ENCODE measurements around the gene TRIM77.
"Not testable (repeated sequence)": the region's sequence is repeated elsewhere in the genome, so short reads cannot be mapped to it uniquely, and the experiment has no call there.

Gene TRIM77, protein sequence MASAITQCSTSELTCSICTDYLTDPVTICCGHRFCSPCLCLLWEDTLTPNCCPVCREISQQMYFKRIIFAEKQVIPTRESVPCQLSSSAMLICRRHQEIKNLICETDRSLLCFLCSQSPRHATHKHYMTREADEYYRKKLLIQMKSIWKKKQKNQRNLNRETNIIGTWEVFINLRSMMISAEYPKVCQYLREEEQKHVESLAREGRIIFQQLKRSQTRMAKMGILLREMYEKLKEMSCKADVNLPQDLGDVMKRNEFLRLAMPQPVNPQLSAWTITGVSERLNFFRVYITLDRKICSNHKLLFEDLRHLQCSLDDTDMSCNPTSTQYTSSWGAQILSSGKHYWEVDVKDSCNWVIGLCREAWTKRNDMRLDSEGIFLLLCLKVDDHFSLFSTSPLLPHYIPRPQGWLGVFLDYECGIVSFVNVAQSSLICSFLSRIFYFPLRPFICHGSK

DNA sequence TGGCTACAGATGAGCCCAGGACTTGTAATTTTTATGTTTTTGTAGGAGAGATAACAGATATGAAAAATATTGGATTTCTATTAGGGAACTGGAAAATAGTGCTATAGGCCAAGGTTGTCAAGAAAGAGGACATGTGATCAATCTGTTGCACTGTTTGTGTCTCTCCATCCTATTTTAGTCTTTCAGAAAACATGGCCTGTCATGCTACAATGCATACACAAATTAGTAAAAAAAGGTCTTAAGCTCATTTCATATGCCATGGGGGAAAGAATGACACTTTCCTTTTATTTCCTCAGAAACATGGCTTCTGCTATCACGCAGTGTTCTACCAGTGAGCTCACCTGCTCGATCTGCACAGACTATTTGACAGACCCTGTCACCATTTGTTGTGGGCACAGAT is at the start of gene TRIM77:
TSS of gene TRIM77 (plus strand) at position 301 of the 400 bp plus-strand sequence. CDS start at position 301, 0 bp downstream.
- not testable (repeated sequence) for H3K36me3 ChIP-seq (ENCODE audit: insufficient read depth, low read length); H3K27me3 ChIP-seq (ENCODE audit: insufficient read depth, low read length); H3K27ac ChIP-seq (ENCODE audit: low read depth, low read length); H3K4me1 ChIP-seq (ENCODE audit: control insufficient read depth, insufficient read depth, low read length, unreplicated experiment); H2AFZ ChIP-seq (ENCODE audit: low read length, unreplicated experiment); H3K79me2 ChIP-seq (ENCODE audit: control insufficient read depth, insufficient read depth, low read length, unreplicated experiment); H3K4me3 ChIP-seq (ENCODE audit: low read depth, low read length)

DNA sequence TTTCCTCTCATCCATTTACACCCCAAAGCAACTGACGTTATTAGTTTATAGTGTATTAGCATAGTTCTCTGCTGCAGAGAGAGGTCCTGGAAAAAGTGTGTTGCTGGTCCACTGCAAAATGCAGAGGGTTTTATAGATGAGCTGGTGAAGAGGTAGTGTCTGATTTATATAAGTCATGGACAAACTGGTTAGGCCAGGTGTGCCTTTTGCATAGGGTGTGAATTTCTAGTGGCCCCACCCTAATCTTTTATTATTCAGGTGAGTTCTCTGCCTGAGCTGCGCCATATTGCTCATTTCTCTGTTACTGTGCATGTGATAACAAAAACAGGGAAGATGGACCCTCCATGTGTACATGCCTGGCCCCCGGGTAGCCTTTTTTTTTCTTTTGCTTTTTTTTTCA is 43.1 kb upstream of the TRIM77 start:
- Histone ChIP-seq H3K79me2 (ENCODE audit: control insufficient read depth, insufficient read depth, low read length, unreplicated experiment) (no peaks in the 10 kb centered on the region), H3K27me3 (ENCODE audit: insufficient read depth, low read length) (no peaks in the 10 kb centered on the region; the same call in 1 of the 2 replicates), H3K4me1 (ENCODE audit: control insufficient read depth, insufficient read depth, low read length, unreplicated experiment) (no peaks in the 10 kb centered on the region), H2AFZ (ENCODE audit: low read length, unreplicated experiment) (no peak overlapping the region), H3K27ac (ENCODE audit: low read depth, low read length) (no peak overlapping the region), H3K36me3 (ENCODE audit: insufficient read depth, low read length) (no peaks in the 10 kb centered on the region), H3K4me3 (ENCODE audit: low read depth, low read length) (no peak overlapping the region)

DNA sequence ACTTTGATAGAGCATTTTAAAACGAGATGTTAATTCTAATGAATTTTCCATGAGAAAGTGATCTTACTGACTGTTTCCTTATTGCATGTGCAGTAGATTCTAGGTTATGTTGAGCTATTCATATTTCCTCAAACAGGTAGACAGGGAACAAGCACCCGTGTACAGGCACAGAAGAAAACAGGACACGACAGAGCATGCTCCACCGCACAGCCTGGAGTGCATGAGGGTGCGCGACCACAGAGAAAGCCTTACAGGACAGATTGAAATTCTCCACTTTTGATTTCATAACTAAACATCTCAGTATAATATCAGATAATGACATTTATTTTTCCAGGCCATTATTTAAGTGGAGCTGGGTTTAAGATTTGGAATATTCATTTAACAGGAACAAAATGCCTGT is 41.9 kb upstream of the TRIM77 start:
- H2AFZ ChIP-seq (ENCODE audit: low read length, unreplicated experiment); H3K79me2 ChIP-seq (ENCODE audit: control insufficient read depth, insufficient read depth, low read length, unreplicated experiment); H3K36me3 ChIP-seq (ENCODE audit: insufficient read depth, low read length); H3K27ac ChIP-seq (ENCODE audit: low read depth, low read length); H3K4me3 ChIP-seq (ENCODE audit: low read depth, low read length); H3K27me3 ChIP-seq (ENCODE audit: insufficient read depth, low read length); H3K4me1 ChIP-seq (ENCODE audit: control insufficient read depth, insufficient read depth, low read length, unreplicated experiment): not testable (repeated sequence)

DNA sequence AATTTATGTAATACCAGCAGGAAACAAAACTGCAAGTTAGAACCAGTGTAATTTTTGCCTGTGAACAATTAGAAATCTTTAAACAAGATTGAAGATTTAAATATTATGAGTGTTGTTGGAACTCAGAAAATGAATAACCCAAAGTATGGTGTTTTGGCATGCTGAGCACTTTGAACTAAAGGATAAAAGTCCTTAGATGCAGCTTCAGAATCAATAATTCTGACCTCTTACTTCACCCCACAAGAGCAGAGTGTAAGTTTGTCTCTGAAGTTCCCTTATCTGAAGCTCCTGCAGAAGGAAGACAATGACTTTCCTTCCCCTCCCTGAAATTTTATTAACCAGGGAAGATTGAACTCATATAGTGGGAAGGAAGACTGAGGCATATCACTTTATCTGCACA is 40.5 kb upstream of the TRIM77 start:
- H3K4me1 ChIP-seq (ENCODE audit: control insufficient read depth, insufficient read depth, low read length, unreplicated experiment); H3K4me3 ChIP-seq (ENCODE audit: low read depth, low read length); H3K36me3 ChIP-seq (ENCODE audit: insufficient read depth, low read length); H3K79me2 ChIP-seq (ENCODE audit: control insufficient read depth, insufficient read depth, low read length, unreplicated experiment); H3K27me3 ChIP-seq (ENCODE audit: insufficient read depth, low read length); H2AFZ ChIP-seq (ENCODE audit: low read length, unreplicated experiment); H3K27ac ChIP-seq (ENCODE audit: low read depth, low read length): not testable (repeated sequence)

DNA sequence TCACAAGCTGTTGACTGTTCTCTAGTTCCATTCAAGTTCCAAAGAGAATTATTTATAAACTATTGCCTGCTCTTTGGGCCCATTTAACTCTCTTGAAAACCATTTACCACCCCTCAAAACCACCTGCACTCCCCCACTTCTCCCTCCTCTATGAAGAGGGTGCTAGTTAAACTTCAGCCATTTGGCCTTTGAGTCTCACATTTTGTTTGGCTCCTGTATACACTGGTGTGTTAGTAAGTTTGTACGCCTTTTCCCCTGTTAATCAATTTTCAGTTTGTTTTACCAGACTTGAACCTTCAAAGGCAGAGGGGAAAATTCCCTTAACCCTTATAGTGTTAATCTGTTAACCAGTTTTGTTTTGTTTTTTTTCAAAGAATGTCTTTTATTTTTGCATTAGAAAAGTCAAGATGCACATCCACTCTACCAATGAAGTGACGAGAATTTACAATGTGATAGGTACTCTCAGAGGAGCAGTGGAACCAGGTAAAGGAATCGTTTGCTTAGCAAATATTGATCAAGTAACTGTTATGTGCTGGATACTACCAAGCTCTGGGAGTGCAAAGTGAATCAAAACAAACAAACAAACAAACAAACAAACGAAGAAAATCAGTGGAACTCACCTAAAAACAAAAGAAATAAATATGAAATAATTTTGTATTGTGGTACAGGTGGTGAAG is 40.0 kb upstream of the TRIM77 start:
- not testable (repeated sequence) for H3K36me3 ChIP-seq (ENCODE audit: insufficient read depth, low read length); H2AFZ ChIP-seq (ENCODE audit: low read length, unreplicated experiment); H3K79me2 ChIP-seq (ENCODE audit: control insufficient read depth, insufficient read depth, low read length, unreplicated experiment); H3K4me1 ChIP-seq (ENCODE audit: control insufficient read depth, insufficient read depth, low read length, unreplicated experiment); H3K4me3 ChIP-seq (ENCODE audit: low read depth, low read length); H3K27me3 ChIP-seq (ENCODE audit: insufficient read depth, low read length); H3K27ac ChIP-seq (ENCODE audit: low read depth, low read length)

DNA sequence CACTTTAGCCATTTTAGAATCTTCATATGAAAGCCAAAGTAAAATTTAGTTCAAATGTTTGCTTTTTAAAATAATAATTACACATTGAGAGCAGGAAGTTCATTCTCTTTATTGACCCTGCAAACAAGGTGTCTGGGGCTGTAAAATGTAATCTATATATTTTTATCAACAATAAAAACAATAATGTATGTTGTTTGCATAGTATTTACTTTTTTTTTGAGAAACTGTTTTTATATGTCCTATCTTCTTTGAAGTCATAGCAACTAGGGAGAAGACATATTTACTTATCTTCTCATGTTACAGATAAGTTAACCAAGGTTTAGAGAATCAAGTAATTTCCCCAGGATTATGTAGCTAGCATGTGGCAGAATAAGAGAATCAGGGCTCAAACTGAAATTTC is 37.6 kb upstream of the TRIM77 start:
- H3K27ac ChIP-seq (ENCODE audit: low read depth, low read length); H3K4me1 ChIP-seq (ENCODE audit: control insufficient read depth, insufficient read depth, low read length, unreplicated experiment); H3K4me3 ChIP-seq (ENCODE audit: low read depth, low read length); H3K27me3 ChIP-seq (ENCODE audit: insufficient read depth, low read length); H3K36me3 ChIP-seq (ENCODE audit: insufficient read depth, low read length); H2AFZ ChIP-seq (ENCODE audit: low read length, unreplicated experiment); H3K79me2 ChIP-seq (ENCODE audit: control insufficient read depth, insufficient read depth, low read length, unreplicated experiment): not testable (repeated sequence)

DNA sequence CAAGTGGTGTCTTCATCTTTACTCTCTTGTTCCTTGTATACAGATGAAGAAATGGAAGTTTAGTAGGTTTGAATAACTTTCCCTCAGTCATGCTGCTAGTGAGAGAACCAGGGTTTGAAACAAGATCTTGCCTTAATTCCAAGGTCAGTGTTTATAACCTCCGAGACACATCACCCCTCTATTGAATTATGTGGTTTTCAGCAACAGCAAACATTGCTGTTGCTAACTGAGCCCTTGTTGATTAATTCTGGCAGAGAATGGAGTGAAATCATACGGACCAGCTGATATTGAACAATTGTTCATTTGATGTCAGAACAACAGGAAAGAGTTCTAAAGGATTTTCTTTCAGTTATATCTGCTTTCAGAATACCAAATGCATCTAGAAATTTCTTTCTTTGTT is 36.7 kb upstream of the TRIM77 start:
- H3K36me3 ChIP-seq (ENCODE audit: insufficient read depth, low read length); H3K79me2 ChIP-seq (ENCODE audit: control insufficient read depth, insufficient read depth, low read length, unreplicated experiment); H3K27me3 ChIP-seq (ENCODE audit: insufficient read depth, low read length); H3K4me3 ChIP-seq (ENCODE audit: low read depth, low read length); H3K4me1 ChIP-seq (ENCODE audit: control insufficient read depth, insufficient read depth, low read length, unreplicated experiment); H2AFZ ChIP-seq (ENCODE audit: low read length, unreplicated experiment); H3K27ac ChIP-seq (ENCODE audit: low read depth, low read length): not testable (repeated sequence)

DNA sequence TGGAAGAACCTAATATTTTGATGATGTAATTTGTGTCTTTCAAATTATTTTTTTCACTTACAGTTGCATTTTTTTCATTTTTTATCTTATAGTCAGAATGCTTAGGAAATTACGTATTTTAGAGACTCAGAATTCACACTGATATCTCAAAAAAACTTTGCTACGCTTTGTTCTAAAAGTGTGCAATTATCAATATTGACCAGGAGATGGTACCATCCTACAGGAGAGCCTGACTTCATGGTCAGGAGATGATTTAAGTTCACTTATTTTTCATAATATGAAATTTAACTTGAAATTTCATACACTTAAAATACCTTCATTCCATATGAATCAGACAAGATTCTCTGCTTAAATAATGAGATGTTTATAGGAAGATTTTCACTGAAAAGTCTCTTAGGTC is 34.7 kb upstream of the TRIM77 start:
- not testable (repeated sequence) for H3K4me1 ChIP-seq (ENCODE audit: control insufficient read depth, insufficient read depth, low read length, unreplicated experiment)

DNA sequence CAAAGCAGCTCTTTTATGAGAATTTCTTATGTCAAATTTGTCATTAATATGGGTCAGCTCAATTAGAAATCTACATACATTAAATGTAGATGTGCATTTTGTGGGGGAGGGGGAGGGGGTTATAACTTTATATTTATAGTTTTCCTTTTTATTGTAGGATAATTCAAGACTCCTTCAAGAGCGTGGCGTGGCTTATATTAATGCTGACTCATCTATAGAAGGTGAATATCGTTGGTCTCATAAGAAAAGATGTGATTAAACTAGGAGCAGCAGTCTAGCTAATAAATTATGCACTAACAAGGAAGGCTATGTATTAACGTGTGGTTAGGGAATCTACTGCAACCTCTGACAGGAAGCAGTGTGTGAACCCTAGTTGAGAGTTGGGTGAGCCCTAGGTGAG is 34.2 kb upstream of the TRIM77 start:
- not testable (repeated sequence) for H2AFZ ChIP-seq (ENCODE audit: low read length, unreplicated experiment); H3K36me3 ChIP-seq (ENCODE audit: insufficient read depth, low read length); H3K27me3 ChIP-seq (ENCODE audit: insufficient read depth, low read length); H3K27ac ChIP-seq (ENCODE audit: low read depth, low read length); H3K4me3 ChIP-seq (ENCODE audit: low read depth, low read length); H3K79me2 ChIP-seq (ENCODE audit: control insufficient read depth, insufficient read depth, low read length, unreplicated experiment); H3K4me1 ChIP-seq (ENCODE audit: control insufficient read depth, insufficient read depth, low read length, unreplicated experiment)

More for the DNA sequence above, 34.7 kb upstream of the TRIM77 start:
- H3K79me2 ChIP-seq (ENCODE audit: control insufficient read depth, insufficient read depth, low read length, unreplicated experiment); H3K36me3 ChIP-seq (ENCODE audit: insufficient read depth, low read length); H3K27me3 ChIP-seq (ENCODE audit: insufficient read depth, low read length); H3K4me3 ChIP-seq (ENCODE audit: low read depth, low read length); H2AFZ ChIP-seq (ENCODE audit: low read length, unreplicated experiment); H3K27ac ChIP-seq (ENCODE audit: low read depth, low read length): not testable (repeated sequence)

DNA sequence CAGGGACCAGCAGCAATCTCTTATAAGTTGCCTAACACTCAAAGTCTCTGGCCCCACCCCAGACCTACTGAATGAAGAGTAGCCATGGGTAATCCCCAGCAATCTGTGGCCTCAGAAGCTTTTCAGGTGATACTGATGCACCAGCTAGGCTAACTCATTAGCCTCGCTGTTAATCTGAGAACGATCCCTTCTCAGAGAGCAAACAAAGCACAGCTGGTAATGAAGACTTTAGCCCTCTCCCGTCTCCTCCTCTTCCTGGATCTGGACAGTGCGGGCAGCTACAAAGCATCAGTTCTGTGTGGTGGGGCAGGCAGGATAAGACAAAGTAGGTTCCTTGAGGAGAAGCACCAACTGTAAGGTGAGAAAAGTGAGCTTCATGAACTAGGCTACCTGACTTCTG is 3.0 kb upstream of the TRIM77 start:
- not testable (repeated sequence) for H3K4me1 ChIP-seq (ENCODE audit: control insufficient read depth, insufficient read depth, low read length, unreplicated experiment); H2AFZ ChIP-seq (ENCODE audit: low read length, unreplicated experiment)

DNA sequence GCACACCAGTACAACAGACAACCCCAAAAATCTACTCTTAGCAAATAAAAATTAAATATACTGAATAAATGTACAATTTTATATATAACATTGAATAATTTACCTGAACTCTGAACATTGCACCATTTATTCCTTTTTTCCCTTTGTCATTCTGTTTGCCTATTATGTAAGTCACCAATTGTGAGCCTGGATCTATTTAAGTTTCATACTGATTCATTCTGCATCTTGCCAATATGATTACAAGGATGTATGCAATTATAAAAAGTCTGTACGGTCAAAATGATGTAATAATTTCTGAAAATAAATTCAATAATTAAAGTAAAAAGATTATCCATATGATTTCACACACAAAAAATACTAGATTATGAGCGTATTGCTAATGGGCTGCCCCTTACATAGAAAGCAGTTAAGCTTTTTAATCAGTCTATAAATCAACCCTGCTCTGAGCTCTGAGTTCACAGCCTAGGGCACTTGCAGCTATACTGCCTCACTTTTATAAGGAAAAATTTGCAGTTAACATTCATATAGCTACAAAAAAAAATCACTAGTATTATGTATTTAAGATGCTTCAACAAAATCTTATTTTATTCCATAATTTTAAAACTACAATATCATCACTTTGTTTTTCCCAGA is 14.9 kb downstream of the TRIM77 start:
- not testable (repeated sequence) for H2AFZ ChIP-seq (ENCODE audit: low read length, unreplicated experiment); H3K27me3 ChIP-seq (ENCODE audit: insufficient read depth, low read length); H3K27ac ChIP-seq (ENCODE audit: low read depth, low read length); H3K4me1 ChIP-seq (ENCODE audit: control insufficient read depth, insufficient read depth, low read length, unreplicated experiment); H3K79me2 ChIP-seq (ENCODE audit: control insufficient read depth, insufficient read depth, low read length, unreplicated experiment); H3K36me3 ChIP-seq (ENCODE audit: insufficient read depth, low read length); H3K4me3 ChIP-seq (ENCODE audit: low read depth, low read length)

More for the DNA sequence above, 3.0 kb upstream of the TRIM77 start:
- not testable (repeated sequence) for H3K4me3 ChIP-seq (ENCODE audit: low read depth, low read length); H3K27me3 ChIP-seq (ENCODE audit: insufficient read depth, low read length); H3K79me2 ChIP-seq (ENCODE audit: control insufficient read depth, insufficient read depth, low read length, unreplicated experiment); H3K36me3 ChIP-seq (ENCODE audit: insufficient read depth, low read length); H3K27ac ChIP-seq (ENCODE audit: low read depth, low read length)

All from ACC112 (cell line).